CD4-positive, alpha-beta T cell treated with Interleukin-17A for 4 hours (primary cell): ENCODE results near the gene ABCB9.
"Not testable (repeated sequence)": the region's sequence is repeated elsewhere in the genome, so short reads cannot be mapped to it uniquely, and the experiment has no call there.

Experiments
- DNase-seq: peaks from one replicate; pipeline ENCODE4 v3.0.0-alpha.2; 2020; ENCODE audit warnings: mixed read lengths

The ABCB9 gene

DNA sequence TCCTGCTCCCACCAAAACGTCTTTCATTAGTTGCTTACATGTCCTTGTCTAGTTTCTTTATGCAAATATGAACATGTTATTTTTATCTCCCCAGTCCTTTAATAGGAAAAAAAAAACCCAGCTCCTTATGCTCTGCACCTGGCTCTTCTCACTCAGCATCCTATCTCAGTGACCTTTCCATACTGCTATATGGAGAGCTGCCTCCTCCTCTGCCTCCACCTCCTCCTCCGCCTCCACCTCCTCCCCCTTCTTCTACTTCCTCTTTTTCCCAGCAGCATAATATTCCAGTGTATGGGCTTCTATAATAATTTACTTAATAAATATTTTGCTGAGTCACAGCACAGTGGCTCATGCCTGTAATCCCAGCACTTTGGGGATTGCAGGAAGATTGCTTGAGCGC, 31.5 kb downstream of the ABCB9 start:
- no peak for DNase-seq

DNA sequence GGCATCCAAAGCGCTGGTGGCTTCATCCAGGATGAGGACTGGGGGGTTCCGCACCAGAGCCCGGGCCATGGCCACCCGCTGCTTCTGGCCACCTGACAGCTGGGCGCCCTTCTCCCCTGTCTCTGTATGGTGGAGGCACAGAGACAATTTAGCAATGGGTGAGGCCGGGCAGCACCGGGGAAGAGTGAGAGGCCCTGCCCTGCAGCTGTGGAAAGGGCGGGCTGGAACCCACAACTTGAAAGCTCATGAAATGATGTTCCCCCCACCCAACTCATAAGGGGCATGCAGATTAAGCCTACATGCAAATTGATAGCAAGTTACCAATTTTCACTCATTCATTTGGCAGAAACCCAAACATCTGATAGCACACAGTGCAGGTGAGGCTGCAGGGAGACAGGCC, 34.1 kb downstream of the ABCB9 start:
- no peak for DNase-seq

DNA sequence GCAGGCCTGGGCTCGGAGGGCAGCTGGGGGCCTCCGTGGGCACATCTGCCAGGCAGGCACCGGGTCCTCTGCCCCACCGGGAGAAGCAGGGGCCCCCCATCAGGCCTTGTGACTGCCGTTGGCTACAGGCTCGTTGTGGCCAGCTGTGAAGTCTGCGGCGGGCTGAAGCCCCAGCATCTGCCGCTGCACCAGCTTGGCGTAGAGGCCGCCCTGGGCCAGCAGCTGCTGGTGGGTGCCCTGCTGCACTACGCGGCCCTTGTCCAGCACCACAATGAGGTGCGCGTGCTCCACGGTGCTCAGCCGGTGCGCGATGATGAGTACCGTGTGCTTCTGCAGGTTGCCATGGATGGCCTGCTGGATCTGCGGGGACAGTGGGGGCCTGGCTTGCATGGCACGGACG, 36.5 kb downstream of the ABCB9 start:
- no peak for DNase-seq

DNA sequence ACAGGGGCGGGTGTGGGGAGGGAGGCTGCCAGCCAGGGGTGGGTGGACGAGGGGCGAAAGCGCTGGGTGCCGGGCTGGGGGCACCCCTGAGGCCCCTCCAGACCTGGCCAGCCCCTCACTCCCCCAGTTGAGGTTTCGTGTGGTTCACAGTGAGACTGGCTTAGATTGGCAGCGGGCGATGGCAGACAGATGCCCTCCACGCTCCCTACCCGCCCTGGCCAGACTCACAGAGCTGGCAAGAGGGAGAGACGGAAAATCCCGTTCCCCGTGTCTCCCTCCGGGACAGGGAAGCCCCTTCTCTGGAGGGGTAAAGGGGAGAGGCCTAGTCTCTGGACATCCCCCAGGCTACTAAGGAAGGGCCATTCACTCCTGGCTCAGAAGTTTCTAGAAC, 37.1 kb downstream of the ABCB9 start:
- DNase-seq: no peak

DNA sequence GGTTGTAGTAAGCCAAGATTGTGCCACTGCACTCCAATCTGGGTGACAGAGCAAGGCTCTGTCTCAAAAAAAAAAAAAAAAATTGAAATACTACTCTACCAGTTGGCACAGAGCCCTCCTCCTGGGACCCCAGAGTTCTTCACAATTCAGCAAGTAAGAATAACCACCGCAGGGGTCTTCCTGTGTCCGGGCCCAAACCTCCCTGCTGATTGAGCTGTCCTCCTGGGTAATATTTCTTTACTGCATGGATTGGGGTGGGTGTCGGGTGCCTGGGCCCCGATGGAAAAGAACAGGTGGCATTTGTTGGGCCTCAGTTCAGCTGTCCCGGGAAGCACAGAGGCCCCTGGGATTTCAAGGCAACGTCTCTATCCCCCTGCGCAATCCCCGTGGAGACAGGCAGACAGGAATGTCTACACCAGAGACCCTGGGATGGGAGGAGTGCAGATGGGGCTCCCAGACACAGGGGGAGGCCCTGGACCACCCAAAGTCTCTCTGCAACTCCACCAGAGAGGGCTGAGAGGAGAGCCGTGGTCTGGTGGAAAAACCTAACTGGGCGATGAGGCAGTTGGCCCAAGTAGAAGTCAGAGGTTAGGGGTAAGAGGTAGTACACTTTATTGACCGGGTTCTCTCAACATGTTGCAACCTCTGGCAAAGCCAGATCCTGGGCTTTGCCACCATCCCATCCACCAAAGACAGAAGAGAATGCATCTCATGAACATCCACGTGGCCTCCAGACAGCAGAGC, 37.7 kb downstream of the ABCB9 start:
- no peak for DNase-seq

DNA sequence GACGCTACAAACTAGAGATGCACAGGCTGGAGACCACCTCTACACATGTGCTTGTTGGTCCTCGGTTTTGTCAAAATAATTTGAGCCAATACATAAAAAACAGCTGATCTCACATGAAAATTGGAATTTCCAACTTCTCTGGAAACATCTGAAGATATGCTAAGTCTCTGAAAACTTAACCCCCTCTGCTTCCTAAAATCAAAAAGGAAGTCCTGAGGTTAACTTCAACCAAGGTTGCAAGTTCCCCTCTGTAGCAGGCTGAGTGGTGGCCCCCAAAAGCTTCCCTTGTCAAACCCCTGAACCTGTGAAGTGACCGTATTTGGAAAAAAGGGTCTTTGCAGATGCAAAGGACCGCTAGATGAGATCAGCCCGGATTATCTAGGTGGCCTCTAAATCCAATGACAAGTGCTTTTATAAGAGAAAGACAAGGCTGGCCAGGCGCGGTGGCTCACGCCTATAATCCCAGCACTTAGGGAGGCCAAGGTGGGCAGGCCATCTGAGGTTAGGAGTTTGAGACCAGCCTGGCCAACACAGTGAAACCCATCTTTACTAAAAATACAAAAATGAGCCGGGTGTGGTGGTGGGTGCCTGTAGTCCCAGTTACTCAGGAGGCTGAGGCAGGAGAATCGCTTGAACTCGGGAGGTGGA, 38.4 kb downstream of the ABCB9 start:
- DNase-seq: no peak

DNA sequence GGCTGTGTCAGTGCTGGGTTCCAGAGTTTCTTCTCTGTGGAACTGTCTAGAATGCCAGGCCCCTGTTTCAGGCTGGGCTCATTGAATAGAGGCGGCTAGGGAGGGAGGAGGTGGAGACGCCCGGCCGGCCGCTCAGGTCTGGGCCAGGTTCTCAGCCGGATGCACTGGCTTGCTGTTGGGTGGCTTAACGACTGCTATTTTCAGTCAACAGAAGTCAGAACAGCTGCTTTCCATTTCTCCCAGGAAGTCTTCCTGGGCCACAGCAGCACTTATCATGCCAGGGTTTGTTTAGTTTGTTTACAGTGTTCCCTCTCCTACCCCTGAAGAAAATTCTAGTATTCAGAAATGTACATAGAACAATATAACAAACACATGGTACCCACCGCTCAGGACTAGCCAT, 44.3 kb downstream of the ABCB9 start:
- no peak for DNase-seq

DNA sequence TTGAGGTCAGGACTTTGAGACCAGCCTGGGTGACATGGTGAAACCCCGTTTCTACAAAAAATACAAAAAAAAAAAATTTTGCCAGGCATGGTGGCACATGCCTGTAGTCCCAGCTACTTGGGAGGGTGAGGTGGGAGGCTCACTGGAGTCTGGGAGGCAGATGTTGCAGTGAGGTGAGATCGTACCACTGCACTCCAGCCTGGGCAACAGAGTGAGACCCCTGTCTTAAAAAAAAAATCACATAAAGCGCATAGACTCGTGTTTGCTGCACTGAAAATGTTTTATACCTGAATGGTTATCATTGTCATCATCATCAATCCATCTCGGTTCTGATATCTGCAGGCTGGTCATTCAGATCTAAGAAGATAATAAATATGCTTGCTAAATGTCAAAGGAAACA, 45.6 kb downstream of the ABCB9 start:
- DNase-seq: no peak

DNA sequence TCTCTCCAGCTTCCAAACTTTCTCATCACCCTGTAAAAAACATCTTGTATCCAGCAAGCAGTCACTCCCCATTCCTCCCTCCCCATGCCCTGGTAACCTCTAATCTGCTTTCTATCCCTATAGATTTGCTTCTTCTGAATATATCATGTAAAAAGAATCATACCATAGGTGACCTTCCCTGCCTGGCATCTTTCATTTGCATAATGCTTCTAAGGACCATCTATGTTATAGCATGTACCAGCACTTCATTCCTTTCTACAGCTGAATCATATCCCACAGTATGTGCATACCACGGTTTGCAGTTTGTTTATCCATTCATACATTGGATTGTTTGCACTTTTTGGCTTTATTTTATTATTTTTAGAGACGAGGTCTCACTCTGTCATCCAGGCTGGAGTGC, 47.4 kb downstream of the ABCB9 start:
- no peak for DNase-seq

DNA sequence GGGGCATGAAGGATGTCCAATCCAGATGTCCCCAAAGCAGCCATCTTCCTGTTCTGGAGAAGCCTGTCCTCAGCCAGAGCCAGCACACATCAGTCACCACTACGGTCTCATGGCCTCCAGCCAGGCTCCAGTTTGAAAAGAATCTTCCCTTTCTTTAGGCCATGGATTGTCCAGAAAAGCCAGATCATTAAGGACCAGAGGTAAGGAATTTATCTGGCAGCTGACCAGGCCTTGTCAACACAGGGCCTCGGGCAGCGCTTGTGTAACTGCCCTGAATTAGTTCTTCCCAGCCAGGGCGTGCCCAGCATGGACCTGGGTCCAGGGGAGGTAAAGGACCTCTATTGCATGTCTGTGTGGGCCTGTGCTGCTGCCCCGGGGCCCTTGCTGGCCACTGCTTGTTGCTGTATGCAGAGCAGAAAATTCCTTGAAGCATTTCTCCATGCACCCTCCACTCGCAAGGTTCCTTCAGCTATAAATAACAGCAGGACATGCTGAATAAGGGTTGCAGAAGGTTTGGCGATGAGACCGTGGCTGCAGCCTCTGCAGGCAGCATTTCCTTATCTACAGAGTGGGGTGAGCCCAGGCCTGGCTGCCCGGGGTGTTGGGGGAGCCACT, 48.6 kb downstream of the ABCB9 start:
- DNase-seq: no peak

DNA sequence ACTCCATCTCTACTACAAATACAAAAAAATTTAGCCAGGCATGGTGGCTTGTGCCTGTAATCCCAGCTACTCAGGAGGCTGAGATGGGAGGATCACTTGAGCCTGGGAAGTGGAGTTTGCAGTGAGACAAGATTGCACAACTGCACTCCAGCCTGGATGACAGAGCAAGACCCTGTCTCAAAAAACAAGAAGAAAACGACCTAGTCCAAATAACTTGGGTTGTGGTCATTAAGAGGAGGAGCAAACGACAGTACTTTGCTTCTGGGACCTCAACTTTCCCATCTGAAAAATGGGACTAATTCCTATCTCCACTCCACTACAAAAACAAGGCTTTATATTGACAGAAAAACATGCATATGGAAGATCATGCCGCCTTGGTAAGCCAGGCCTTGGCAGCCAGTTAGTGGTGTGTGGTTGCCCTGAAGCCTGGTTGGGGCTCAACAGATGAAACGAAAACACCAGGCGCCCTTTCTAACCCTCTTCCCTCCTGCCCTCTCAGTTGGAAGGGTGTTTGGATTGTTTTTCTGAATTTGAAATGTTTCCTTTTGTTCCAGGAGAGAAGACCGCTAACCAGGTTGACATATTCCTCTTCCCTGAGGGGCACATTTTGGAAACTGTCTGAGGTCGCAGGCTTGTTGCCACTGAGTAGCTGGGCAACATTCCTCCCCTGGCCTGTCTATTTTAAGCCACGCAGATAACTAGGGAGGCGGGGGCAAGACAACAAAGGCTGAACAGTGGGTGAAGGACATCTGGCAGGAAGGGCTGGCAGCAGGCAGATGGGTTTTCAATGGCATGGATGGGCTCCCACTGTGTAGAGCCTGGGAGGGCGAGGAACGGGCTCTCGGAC, 56.6 kb downstream of the ABCB9 start:
- no peak for DNase-seq

DNA sequence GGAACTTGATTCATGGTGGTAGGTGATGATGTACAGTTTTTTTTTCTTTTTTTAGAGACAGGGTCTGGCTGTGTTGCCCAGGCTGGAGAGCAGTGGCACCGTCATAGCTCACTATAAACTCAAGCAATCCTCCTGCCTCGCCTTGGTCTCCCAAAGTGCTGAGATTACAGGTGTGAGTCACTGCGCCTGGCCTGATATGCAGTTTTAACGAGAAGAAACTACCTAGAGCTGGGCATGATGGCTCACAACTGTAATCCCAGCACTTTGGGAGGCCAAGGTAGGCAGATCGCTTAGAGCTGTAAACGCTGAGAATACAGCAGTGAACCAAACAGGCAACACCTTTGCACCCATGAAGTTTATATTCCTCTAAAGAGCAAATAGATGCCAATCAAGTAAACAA, 57.3 kb downstream of the ABCB9 start:
- DNase-seq: no peak

DNA sequence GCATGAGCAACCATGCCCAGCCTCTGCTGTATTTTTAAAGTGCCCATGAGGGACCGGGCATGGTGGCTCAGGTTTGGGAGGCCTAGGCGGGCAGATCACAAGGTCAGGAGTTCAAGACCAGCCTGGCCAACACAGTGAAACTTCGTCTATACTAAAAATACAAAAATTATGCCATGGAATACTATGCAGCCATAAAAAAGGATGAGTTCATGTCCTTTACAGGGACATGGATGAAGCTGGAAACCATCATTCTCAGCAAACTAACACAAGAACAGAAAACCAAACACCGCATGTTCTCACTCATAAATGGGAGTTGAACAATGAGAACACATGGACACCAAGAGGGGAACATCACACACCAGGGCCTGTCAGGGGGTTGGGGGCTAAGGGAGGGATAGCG, 61.0 kb downstream of the ABCB9 start:
- DNase-seq: not testable (repeated sequence)

DNA sequence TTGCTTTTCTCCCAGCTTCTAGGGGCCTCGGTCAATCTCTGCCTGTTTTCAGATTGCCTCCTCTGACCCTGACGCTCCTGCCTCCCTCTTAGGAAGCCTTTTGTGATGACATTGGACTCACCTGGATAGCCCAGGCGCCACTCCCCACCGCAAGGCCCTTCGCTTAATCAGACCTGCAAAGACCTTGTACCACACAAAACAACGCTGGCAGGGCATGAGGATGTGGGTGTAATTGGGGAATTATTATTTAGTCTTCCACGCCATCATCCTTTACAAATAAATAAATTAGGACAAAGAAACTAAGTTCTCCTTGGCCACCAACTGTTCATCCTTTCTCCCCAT, 62.6 kb downstream of the ABCB9 start:
- DNase-seq: no peak

DNA sequence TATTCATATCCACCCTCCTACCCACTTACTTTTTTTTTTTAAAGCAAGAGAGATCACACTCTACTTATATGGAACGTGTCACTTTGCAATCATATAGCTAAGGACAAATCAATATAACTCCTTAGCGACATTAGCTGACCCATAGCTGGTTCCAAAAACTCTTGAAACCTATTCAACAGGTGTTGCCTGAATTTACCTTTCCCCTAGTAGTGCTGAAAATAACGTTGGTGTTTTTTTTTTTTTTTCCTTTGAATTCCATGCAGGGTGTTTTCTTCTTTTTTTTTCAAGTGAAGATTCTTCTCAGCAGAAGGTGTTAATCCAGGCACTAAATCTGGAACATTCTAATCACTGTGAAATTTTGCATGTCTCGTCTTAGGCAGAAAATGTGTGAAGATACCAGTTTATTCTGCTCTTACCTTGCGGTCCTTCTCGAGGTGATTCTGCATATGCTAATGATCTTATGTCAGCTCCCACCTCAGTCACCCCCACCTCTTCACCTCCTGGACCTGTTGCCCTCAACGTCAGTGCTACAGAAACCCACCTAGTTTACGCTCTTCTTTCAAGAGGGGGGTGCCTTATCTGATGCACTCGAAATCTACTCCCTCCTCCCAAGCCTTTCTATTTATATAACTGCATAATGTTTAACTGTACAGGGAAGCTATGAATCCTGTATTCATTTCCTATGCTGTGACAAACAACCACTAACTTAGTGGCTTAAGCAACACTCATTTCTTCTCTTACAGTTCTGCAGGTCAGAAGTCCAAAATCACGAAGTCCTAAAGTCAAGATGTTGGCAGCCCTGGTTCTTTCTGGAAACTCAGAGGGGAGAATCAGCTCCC, 63.2 kb downstream of the ABCB9 start:
- DNase-seq: no peak

DNA sequence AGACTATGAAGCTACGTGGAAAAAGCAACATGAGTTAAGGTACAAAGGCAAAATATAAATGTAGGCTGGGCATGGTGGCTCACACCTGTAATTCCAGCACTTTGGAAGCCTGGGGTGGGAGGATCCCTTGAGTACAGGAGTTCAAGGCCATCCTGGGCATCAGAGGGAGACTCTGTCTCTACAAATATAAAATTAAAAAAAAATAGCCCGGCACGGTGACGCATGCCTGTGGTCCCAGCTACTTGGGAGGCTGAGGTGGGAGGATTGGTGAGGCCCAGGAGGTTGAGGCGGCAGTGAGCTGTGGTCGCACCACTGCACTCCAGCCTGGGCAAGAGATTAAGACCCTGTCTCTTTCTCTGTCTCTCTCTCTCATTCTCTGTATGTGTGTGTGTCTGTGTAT, 66.4 kb downstream of the ABCB9 start:
- DNase-seq: no peak

DNA sequence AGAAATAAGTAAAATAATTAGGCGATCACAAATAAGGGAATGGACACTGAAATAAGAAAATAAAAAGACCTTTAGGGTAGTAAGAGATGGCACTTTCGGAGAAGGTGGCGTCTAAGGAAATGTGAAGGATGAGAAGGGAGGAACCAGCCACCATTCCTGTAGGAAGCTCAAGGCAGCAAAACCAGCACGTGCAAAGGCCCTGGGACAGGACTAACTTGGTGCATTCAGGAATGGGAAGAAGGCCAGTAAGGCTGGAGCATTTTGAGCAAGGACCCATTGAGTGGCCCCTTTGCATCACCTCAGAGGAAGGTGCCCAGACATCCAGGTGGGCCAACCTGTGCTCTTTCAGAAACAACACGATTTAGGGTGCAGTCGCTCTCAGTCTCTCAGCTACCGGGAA, 69.6 kb downstream of the ABCB9 start:
- no peak for DNase-seq

DNA sequence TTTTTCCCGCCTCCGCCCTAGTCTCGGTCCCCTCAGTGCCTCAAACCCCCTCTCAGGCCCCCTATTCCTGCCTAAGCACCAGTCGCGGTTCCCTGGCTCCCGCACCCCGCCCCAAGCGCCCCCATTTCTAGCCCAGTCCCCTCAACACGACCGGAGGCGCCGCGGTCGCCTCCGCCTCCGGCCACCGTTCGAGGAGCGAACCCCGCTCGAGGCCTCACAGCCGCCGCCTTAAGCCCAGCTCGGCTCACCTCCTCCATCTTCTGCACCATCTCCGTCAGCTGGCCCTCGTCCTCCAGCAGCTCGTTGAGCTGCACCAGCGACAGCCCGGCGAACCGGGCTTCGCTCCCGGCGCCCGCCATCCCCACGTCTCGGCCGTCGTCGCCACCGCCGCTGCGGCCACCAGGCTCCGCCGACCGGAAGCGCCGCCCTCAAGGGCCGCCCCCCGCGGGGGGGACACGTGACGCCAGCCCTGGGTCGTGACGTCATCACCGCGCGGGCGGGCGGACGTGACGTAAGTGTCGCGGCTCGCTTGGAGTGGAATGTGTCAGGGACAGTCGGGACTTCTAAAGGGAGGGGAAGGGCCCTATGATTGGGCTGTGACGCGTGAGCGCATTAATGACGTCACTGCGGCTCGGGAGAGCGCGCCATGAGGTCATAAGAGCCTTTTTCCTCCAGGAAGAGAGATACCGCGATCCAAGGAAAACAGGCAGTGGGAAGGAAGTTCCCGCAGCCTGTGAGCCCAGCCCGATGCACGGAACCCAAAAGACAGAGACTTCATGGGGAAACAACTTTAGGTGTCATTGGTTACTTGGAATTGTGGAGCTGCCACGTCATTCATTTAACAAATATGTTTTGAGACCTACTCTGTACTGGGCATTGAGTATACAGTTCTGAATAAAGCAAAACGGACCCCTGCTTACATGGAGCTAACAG, 70.3 kb downstream of the ABCB9 start, which contains the start of gene VPS37B:
TSS of gene VPS37B (minus strand) at position 421 of the 933 bp plus-strand sequence. CDS start at position 359, 62 bp downstream.
- peak; percentile 83 for DNase-seq

DNA sequence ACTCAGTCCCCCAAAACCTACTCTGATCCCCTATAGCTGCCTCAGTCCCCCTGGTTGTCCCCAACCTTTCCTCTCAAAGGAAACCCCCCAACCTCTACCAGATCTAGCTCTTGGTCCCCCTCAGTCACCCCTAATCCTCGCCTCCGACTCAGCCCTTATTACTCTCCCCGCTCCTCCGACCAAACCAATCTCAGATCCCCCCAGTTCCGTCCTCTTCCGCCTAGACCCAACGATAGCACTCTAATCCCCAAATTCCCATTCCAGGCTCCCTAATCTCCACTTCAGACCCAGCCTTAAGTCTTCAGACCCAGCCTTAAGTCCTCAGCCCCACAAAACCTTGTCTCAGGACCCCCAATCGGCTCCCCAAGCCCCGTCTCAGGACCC, 71.0 kb downstream of the ABCB9 start:
- DNase-seq: no peak

DNA sequence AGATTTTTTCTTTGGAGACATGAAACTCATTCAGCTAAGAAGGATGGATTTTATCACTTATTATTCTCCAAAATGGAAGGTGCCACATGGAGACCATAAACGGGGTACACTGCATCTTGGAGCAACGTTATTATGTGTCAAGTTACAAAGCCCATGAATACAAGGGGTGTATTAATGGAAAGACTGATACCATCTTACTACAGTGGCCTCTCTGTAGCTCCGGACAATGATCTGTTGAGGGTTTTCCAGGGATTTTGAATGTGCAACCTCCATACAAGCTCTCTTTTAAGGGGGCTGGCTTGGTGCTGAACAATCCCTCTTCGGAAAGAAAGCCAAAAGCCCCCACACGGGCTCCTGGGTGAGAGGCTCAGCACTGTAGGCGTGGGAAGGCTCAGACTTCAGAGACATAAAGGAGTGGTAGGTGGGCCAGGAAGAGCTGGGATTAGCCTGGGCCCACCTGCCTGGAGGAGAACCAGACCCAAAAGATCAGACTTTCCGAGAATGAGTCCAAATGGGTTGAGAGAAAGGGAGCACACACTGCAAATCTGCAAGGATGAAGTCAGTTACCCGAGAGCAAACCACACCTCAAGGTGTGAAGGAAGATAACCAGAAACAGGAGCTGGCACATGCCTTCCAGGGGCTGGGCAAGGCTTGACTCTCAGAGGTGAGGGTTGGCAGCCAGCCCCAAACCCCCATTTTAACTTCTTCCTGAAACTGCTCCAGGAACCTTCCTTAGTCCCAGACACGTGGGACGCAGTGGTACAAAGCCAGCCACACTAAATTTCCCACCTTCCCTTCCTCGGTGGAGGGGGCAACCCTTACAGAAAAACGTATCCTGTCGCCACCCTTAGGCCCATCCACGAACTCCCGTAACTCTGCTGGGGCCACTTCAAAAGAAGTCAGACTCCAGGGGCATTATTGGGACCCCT, 71.8 kb downstream of the ABCB9 start:
- DNase-seq: peak; percentile 38
